ENCODE measurements around the gene SP3. TPM values are rescaled to one million over a fixed set of nuclear protein-coding genes. Genes with fewer than 3 reads are reported as not detected.

Gene SP3
- total RNA-seq, 1 experiment from 2014 or later: 84.5 TPM

GRCh38 chr2:173922760-173923159, 42.4 kb downstream of the SP3 start:
- ChIA-PET CTCF (no interaction called here), POLR2A (ENCODE audit: low non-redundant PET) (no interaction called here)
- no peak for DNase-seq (ENCODE audit: low spot score)
- H3K36me3 ChIP-seq (ENCODE audit: insufficient read depth, low read length, poor library complexity, severe bottlenecking): peaks cover 11% of the 10 kb centered on the region
- no peak overlapping the region for H3K27ac ChIP-seq (ENCODE audit: low read depth, low read length, poor library complexity, severe bottlenecking)
- no peak overlapping the region for H3K4me3 ChIP-seq (ENCODE audit: low read depth, low read length, poor library complexity, severe bottlenecking)
- no peaks in the 10 kb centered on the region for H3K9me3 ChIP-seq (ENCODE audit: low read depth, low read length, poor library complexity, severe bottlenecking)
- no TSS peak for BruUV-seq (replicated peaks)
- H3K27me3 ChIP-seq (replicated peaks; ENCODE audit: insufficient read depth, low read depth, low read length, poor library complexity): no peaks in the 10 kb centered on the region
- no peak for TF ChIP-seq EZH2 (IDR thresholded peaks at IDR 0.05; ENCODE audit: borderline replicate concordance, low read depth, low read length, poor library complexity, severe bottlenecking)
- no peak for TF ChIP-seq CTCF (conservative IDR thresholded peaks at IDR 0.05; ENCODE audit: low read depth, low read length)
- intact Hi-C loops (cut with micrococcal nuclease; ENCODE audit: unreplicated experiment): no loop called here
- H3K4me1 ChIP-seq (ENCODE audit: insufficient read depth, low read length, poor library complexity, severe bottlenecking): no peaks in the 10 kb centered on the region

- no TSS peak for BruUV-seq (replicated peaks)
- intact Hi-C loops (cut with micrococcal nuclease; ENCODE audit: unreplicated experiment): no loop called here
- H3K4me3 ChIP-seq (ENCODE audit: low read depth, low read length, poor library complexity, severe bottlenecking): no peak overlapping the region
- H3K36me3 ChIP-seq (ENCODE audit: insufficient read depth, low read length, poor library complexity, severe bottlenecking): peaks cover 18% of the 10 kb centered on the region
- no peaks in the 10 kb centered on the region for H3K27me3 ChIP-seq (replicated peaks; ENCODE audit: insufficient read depth, low read depth, low read length, poor library complexity)
- no peaks in the 10 kb centered on the region for H3K4me1 ChIP-seq (ENCODE audit: insufficient read depth, low read length, poor library complexity, severe bottlenecking)
- ChIA-PET POLR2A (ENCODE audit: low non-redundant PET) (no interaction called here), CTCF (no interaction called here)
- no peak overlapping the region for H3K27ac ChIP-seq (ENCODE audit: low read depth, low read length, poor library complexity, severe bottlenecking)
- no peaks in the 10 kb centered on the region for H3K9me3 ChIP-seq (ENCODE audit: low read depth, low read length, poor library complexity, severe bottlenecking)
- no peak for DNase-seq (ENCODE audit: low spot score)
- TF ChIP-seq EZH2 (IDR thresholded peaks at IDR 0.05; ENCODE audit: borderline replicate concordance, low read depth, low read length, poor library complexity, severe bottlenecking): no peak
- TF ChIP-seq CTCF (conservative IDR thresholded peaks at IDR 0.05; ENCODE audit: low read depth, low read length): no peak
Observed at GRCh38 chr2:173922068-173922467, 43.1 kb downstream of the SP3 start.

- ChIA-PET CTCF (interaction anchor here (0.6 kb wide), 1 partner anchor 481 kb away, joined by 9 read pairs; no protein-coding TSS in a partner anchor), POLR2A (ENCODE audit: low non-redundant PET) (no interaction called here)
- Histone ChIP-seq H3K4me1 (ENCODE audit: insufficient read depth, low read length, poor library complexity, severe bottlenecking) (no peaks in the 10 kb centered on the region), H3K27ac (ENCODE audit: low read depth, low read length, poor library complexity, severe bottlenecking) (no peak overlapping the region), H3K9me3 (ENCODE audit: low read depth, low read length, poor library complexity, severe bottlenecking) (no peaks in the 10 kb centered on the region), H3K36me3 (ENCODE audit: insufficient read depth, low read length, poor library complexity, severe bottlenecking) (peaks cover 55% of the 10 kb centered on the region), H3K27me3 (replicated peaks; ENCODE audit: insufficient read depth, low read depth, low read length, poor library complexity) (no peaks in the 10 kb centered on the region), H3K4me3 (ENCODE audit: low read depth, low read length, poor library complexity, severe bottlenecking) (no peak overlapping the region)
- no peak for DNase-seq (ENCODE audit: low spot score)
- BruUV-seq (replicated peaks): no TSS peak
- intact Hi-C loops (cut with micrococcal nuclease; ENCODE audit: unreplicated experiment): no loop called here
- TF ChIP-seq EZH2 (IDR thresholded peaks at IDR 0.05; ENCODE audit: borderline replicate concordance, low read depth, low read length, poor library complexity, severe bottlenecking) (no peak), CTCF (conservative IDR thresholded peaks at IDR 0.05; ENCODE audit: low read depth, low read length) (no peak)
Observed at GRCh38 chr2:173914055-173914927, 50.9 kb downstream of the SP3 start.

Data from A673 (cell line).